Vagina (tissue), 2 donors: Measurements from ENCODE around the gene CHST10.

Source experiments
- POLR2A ChIP-seq, 2 donors: fragments of 450-650 bp; IDR thresholded peaks; one replicate each; pipeline ENCODE4 v1.6.1; 2017; ENCODE audit warnings: antibody characterized with exemption in 2 of 2, mild to moderate bottlenecking in 2 of 2, moderate library complexity in 2 of 2
- TF ChIP-seq, protein P1 (sequence below), 3 experiments: fragments of 450-650 bp in 2 of 3; fragments of 200-600 bp in 1 of 3; sonication (generic) in 1 of 3; IDR thresholded peaks; one replicate each; pipeline ENCODE4 v1.5.1; 2017 to 2019; ENCODE audit warnings: antibody characterized with exemption in 3 of 3, mild to moderate bottlenecking in 2 of 3, moderate library complexity in 2 of 3

DNA sequence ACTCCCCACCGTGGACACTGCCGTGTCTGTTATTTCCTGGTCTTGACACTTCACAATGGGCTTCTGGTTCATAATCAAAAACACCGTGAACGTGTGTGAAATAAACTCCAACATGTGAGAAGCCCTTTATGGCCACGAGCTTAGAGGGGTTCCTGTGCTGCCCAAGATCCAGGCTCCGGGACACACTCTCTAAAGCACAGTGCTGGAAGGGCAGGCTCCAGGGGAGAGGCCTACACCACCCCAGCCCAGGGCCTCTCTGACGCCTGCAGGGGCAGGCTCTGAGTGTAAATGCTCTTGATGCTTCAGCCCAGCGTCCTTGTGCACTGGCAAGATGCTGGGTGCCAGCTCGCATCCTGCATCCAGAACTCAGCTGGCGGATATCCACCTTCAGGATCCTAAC lies 13.7 kb downstream of the CHST10 start:
- TF ChIP-seq, protein P1, sequence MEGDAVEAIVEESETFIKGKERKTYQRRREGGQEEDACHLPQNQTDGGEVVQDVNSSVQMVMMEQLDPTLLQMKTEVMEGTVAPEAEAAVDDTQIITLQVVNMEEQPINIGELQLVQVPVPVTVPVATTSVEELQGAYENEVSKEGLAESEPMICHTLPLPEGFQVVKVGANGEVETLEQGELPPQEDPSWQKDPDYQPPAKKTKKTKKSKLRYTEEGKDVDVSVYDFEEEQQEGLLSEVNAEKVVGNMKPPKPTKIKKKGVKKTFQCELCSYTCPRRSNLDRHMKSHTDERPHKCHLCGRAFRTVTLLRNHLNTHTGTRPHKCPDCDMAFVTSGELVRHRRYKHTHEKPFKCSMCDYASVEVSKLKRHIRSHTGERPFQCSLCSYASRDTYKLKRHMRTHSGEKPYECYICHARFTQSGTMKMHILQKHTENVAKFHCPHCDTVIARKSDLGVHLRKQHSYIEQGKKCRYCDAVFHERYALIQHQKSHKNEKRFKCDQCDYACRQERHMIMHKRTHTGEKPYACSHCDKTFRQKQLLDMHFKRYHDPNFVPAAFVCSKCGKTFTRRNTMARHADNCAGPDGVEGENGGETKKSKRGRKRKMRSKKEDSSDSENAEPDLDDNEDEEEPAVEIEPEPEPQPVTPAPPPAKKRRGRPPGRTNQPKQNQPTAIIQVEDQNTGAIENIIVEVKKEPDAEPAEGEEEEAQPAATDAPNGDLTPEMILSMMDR (IDR thresholded peaks at IDR 0.05) = no peak
- no peak for TF ChIP-seq POLR2A (IDR thresholded peaks at IDR 0.05)
